ENCODE data around the gene GPD2.

DNA sequence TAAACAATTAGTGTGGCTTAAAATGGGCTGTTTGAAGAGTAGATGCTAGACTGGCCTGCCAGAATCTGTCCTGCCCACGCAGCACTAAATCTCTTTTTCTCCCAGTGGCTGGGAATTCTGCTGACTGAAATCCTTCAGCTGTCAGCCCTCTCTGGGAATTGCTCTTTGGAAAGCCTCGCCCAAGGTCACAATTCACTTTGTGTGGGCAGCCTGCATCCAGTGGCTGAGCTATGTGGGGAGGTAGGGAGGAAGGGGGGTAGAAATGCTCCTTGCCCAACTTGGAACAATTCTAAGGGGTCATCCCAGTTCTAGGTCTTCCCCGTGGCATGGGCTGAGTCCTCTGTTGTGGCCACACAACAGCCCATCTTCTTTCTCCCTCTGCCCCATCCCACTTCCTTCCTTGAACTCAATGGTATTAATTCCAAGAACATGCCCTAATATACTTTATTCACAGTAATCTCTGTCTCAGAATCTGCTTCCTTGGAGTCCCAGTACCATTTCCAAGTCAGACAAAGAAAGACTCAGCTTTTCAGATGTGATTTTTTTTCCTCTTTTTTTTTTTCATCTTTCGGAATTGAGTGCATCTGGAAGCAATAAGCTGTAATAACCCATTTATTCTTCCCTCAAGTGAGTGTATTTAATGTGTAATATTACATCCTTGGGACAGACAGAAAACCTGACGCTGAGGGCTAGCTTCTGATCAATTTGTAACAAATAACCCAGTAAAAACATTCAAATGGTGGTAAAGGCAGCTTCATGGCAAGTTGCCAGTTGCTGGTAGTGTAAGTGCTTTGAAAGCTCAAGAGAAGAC is 189.4 kb downstream of the GPD2 start:
- TF ChIP-seq, protein P1, sequence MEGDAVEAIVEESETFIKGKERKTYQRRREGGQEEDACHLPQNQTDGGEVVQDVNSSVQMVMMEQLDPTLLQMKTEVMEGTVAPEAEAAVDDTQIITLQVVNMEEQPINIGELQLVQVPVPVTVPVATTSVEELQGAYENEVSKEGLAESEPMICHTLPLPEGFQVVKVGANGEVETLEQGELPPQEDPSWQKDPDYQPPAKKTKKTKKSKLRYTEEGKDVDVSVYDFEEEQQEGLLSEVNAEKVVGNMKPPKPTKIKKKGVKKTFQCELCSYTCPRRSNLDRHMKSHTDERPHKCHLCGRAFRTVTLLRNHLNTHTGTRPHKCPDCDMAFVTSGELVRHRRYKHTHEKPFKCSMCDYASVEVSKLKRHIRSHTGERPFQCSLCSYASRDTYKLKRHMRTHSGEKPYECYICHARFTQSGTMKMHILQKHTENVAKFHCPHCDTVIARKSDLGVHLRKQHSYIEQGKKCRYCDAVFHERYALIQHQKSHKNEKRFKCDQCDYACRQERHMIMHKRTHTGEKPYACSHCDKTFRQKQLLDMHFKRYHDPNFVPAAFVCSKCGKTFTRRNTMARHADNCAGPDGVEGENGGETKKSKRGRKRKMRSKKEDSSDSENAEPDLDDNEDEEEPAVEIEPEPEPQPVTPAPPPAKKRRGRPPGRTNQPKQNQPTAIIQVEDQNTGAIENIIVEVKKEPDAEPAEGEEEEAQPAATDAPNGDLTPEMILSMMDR (IDR thresholded peaks at IDR 0.05) = no peak
- no peak for TF ChIP-seq POLR2A (IDR thresholded peaks at IDR 0.05)
